ENCODE measurements around the gene UST.

DNA sequence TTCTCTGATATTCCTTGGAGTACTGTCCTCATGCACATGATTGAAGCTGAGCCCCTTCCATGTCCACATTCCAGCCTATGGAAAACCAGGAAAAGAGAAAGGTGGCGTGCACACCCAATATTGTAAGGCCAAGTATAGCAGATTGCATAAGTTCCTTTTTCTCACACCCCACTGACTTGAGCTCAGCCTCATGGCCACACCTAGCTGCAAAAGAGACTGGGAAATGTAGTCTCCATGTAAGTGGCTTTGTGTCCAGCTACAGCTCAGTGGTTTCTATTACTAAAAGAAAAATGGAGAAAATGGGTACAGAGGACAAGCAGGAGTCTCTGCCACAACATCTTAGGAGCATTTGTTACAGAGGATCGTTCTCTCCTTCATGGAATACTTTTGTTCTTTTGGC lies 10.8 kb upstream of the UST start:
- TF ChIP-seq, protein P1, sequence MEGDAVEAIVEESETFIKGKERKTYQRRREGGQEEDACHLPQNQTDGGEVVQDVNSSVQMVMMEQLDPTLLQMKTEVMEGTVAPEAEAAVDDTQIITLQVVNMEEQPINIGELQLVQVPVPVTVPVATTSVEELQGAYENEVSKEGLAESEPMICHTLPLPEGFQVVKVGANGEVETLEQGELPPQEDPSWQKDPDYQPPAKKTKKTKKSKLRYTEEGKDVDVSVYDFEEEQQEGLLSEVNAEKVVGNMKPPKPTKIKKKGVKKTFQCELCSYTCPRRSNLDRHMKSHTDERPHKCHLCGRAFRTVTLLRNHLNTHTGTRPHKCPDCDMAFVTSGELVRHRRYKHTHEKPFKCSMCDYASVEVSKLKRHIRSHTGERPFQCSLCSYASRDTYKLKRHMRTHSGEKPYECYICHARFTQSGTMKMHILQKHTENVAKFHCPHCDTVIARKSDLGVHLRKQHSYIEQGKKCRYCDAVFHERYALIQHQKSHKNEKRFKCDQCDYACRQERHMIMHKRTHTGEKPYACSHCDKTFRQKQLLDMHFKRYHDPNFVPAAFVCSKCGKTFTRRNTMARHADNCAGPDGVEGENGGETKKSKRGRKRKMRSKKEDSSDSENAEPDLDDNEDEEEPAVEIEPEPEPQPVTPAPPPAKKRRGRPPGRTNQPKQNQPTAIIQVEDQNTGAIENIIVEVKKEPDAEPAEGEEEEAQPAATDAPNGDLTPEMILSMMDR (IDR thresholded peaks at IDR 0.05): no peak
- no peak for TF ChIP-seq POLR2A (IDR thresholded peaks at IDR 0.05)

Measured in esophagus squamous epithelium (tissue), 4 donors.